Stimulated activated CD4-positive, alpha-beta T cell treated with anti-CD3 and anti-CD28 coated beads, TNF-alpha, amount 100 ng/mL, for 1 hour (primary cell): ENCODE results near the gene MTIF3.
"Not testable (repeated sequence)": the region's sequence is repeated elsewhere in the genome, so short reads cannot be mapped to it uniquely, and the experiment has no call there.

ENCODE experiments used
- DNase-seq, 3 donors: peaks; one replicate each; pipeline ENCODE4 v3.0.0-alpha.2; 2020; ENCODE audit warnings: low read depth in 3 of 3, low spot score in 1 of 3

Gene MTIF3

DNA sequence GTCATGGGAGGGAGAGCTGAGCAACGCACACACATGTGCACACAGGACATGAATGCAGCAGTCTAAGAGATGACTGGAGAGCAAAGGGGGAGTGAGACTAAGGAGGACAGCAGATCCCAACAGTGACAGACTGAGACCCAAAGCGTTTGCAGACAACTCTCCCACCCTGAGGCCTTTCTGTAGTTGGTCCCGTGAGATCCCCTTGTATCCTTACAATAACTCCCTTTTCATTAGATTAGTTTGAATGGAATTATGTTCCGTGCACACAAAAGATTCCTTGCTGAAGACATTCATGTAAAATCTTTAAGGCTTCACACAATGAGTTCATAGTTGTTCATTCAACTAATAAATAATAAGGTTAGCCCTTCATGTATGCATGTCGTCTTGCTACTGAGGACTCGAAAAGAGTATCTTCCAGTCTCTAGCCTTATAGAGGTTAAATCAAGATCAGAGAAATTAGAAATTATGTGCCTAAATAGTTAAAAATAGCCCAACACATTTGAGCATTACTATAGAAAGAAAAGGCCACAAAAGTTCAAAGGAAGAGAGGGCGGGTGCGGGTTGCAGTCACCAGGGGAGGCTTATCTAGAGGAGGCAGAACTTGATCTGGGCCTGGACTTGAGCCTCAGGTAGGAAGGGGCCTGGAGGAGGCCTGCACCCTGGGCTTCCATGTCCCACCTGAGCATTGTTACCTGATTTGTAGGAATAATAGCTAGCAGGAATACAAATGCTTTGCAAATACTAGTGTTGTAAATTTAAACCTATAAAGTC, 29.1 kb downstream of the MTIF3 start:
- no peak for DNase-seq

DNA sequence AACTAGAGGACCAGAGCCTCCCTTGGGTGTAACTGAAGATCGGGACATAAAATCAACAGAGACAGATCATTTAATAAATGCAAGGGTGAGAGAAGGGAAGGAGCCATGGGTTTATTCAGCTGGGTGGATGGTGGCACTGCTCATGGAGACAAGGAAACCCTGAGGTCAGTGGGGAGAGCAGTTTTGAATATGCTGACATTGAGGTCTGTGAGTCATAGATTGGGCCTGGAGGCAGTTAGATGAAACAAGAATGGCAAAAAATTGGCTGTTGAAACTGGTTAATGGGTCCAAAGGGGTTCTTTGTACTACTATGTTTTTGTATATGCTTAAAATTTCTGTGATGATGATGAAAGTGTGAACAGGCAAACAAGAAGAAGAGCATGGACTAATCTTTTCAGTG, 31.0 kb downstream of the MTIF3 start:
- DNase-seq = no peak

DNA sequence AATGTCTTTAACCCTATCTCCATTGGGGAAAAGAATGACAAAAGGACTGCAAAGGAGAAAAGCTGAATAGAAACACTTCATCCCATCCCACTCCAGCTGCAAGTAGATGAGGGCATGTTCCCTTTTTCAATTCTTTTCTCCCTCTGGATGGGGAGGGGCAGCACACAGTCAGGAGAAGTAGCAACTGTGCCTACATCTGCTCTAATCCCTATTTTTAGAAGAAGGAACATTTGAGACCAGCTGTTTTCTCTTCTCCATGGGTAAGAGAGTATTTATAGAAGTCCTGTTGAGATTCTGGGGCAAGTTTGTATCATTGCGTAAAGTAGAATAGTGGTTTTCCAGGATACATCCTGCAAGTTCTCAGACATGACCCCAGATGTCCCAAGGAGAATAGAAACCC, 35.2 kb downstream of the MTIF3 start:
- no peak for DNase-seq

DNA sequence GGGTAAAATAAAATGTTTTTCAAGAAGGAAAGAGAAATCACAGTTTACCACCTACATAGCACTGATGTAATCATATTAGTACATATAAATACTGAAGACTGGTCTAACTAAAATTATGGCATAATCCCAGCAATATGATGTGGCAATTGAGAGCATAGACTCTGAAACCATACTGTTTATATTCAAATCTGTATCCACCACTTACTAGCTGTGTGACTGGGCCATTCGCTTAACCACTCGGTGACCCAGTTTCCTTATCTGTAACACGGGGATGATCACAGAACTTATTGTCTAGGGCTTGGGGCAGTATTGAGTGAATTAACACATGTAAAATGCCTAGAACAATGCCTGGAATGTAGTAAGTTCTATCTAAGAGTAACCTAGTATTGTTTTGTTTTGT, 39.0 kb downstream of the MTIF3 start:
- no peak for DNase-seq

DNA sequence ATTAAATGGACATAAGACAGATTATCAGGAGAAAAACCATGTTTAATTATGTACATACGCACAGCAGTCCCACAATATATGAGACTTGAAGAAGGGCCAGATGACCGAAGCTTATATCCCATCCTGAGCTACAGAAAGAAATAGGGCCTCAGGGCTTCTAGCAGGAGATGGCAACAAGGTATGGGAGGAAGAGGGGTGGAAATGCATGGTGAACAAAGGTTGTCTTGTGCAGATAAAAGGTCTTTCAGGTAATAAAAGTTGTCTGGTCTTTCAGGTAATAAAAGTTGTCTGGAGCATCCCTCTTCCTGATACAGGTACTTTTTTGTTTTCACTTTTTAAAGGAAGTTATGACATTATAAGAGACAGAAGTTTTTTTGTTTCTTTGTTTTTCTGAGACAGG, 41.4 kb downstream of the MTIF3 start:
- DNase-seq = no peak

DNA sequence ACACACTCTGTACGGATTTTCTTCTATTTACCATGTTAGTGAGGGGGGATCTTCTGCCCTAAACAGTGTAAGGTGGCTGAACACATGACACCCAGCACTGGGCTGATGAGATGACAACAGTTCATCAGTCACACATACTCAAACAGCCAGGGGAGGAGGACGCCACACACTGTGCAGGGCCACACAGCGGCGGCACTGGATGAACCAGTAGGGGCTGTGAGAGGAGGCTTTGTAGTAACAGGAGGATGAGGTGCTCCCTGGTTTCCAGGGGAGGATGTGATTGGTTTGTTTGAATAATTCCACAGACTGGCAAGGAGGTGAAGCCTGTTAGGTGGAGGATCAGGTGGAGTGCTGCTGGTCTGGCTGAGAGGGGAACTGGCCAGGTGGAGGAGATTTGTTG, 42.3 kb downstream of the MTIF3 start:
- DNase-seq = no peak

DNA sequence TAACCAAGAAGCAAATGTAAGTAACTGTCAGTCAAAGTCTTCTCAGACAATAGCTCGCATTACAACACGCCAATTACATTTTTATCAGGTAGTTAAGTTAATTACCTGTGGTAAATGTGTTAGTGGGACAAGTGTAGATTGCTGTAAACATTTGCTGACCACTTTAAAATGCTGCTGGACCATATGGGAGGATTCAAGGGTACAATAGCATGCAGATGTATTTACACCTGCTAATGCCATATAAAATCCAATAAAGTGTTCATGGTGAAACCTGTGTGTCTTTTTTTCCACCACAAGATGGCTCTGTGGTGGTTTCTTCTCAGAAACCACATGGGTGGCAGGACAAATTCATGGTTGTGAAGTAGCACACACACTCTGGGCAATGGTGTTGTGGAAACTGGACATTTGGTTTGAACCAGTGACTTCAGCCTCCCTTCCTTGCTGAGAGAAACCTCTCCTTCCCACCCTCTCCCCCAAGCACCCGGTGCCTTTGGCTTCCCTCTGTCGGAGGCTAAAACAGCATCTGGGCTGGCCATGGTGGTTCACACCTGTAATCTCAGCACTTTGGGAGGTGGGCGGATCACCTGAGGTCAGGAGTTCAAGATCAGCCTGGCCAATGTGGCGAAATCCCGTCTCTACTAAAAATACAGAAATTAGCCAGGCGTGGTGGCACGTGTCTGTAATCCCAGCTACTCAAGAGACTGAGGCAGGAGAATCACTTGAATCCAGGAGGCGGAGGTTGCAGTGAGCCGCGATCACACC, 44.0 kb downstream of the MTIF3 start:
- peak in 1 of 3 donors; percentile 17 for DNase-seq

DNA sequence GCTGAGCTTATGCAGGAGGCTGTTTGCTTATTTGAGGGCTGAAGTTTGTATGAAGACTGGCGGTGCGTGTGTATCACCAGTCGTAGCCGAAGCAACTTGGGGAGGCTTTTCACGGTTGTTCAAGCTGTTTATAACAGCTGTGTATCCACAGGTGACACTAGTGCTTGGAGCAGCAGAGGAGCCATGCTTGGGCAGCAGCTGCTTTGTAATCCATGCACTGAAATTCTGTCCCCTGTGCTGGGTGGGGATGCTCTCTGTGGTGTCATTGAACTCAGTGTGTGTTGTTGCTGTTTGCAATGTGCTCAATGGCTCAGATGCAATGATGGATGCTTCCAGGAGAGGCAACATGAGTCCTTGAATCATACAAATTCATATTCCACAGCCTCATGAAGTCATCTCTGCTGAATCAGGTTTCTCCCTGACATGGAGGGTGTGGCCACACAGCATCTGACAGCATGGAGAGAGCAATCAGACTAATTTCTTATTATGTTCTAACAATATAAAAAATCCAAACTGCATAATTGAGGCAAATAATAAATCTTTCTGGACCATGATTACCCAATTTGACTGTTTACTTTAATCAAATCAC, 44.7 kb downstream of the MTIF3 start:
- DNase-seq = no peak

DNA sequence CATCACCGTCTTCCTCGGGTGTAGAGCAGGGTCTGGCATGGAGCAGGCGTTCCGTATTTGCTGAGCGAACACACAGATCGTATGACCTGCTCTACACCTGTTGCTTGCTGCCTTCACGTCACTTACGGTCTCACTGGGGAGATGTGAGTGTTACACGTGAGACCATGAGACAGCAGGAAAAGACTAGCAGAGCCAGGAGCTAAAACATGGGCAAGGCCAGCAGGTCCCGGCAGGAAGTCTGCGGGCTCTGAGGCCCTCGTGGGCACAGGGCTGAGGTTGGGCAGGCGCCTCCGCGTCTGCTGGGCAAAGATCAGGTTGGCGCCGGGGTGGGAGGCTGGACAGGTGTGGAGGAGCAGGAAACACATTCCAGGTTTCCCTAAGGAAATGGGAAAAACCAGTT, 45.7 kb downstream of the MTIF3 start:
- DNase-seq = no peak

DNA sequence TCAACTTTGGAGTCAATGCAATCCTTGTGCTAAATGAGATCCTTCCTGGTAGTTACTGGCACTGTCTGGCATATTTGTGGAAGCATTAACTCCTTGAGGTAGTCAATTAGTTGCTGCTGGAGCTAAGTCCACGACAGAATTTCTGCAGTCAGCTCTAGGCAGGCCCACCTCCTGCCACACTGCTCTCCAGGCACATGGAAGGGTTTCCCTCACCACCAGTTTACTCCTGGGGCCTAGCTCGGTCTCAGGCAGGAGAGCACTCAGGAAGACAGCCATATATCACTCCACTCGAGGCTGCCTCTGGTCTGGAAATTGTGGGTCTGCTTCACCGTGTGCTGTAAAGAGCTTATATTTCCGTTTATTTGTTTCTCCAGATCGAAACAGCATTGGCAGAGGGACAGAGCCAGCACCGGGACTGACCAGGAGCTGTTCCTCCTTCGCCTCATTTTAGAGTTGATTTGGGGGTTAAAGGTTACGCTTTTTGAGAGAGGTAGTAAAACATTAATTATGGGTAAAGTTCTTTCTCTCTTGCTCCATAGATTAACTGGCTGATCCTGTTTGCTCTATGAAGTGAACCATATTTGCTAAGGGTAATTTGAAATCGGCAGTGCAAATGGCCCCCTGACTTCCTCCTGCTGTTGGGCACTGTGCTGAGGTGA, 46.5 kb downstream of the MTIF3 start:
- DNase-seq = no peak

DNA sequence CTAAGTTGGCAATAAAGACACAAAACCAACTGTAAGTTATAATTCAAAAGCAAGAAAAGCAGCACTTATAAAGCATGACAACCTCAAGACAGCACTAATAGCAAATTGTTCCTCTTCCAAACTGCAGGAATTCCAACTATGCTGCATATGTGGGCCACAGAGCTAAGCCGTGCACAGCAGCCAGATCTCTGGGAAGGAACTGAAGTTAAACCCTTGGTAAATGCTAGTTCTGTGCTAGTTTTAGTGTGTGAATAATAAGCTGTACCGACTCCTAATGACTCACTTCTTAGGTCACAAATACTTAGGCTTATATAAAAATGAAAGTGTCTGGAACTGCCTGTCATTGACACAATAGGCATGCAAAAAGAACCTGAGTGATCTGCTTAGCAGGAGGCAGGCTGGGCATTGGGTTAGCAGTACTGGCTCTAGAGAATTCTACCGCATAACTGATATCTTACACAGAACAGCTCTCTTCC, 47.1 kb downstream of the MTIF3 start:
- no peak for DNase-seq

DNA sequence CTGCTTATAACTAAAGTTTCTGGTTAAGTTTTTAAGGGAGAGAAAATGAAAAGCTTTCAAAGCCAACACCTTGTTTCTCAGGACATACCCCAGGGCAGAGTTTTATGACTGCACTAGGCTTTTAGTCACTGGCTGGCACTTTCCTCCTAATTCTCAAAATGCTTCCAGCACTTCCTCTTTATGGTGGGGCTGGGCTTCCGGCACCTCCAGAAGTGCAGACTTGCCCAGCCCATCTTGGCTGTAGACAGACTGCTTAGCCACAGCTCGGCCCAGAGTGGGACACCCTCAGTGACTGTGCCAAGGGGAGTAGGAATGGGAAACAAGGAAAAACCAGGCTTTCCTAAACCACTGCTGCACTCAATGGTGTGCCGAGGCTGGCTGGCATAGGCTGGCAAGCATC, 49.2 kb downstream of the MTIF3 start:
- DNase-seq = no peak

DNA sequence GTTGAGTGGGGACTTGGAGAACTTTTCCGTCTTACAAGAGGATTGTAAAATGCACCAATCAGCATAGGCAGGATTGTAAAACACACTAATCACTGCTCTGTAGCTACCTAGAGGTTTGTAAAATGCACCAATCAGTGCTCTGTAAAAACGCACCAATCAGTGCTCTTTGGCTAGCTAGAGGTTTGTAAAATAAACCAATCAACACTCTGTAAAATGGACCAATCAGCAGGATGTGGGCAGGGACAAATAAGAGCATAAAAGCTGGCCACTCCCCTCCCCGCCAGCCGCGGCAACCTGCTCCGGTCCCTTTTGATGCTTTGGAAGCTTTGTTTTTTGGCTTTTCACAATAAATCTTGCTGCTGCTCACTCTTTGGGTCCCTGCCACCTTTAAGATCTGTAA, 50.0 kb downstream of the MTIF3 start:
- not testable (repeated sequence) for DNase-seq

DNA sequence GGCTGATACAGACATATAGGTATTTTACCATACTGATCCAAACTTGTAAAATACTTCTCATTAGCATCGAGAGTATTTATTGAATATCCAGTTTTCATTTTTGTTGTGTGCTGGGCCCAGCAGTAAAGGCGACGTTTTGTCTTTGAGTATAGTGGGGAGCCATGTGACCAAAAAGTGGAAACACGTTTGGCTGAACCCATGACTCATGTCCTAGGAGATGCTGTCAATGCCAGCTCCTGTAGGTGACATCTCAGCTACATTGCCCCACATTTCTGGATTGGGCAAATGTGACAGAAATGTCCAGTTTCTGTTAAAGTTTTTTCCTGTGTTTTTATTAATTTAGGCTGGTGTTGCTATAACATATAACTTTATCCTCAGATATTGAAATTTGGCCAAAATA, 52.0 kb downstream of the MTIF3 start:
- DNase-seq = no peak

DNA sequence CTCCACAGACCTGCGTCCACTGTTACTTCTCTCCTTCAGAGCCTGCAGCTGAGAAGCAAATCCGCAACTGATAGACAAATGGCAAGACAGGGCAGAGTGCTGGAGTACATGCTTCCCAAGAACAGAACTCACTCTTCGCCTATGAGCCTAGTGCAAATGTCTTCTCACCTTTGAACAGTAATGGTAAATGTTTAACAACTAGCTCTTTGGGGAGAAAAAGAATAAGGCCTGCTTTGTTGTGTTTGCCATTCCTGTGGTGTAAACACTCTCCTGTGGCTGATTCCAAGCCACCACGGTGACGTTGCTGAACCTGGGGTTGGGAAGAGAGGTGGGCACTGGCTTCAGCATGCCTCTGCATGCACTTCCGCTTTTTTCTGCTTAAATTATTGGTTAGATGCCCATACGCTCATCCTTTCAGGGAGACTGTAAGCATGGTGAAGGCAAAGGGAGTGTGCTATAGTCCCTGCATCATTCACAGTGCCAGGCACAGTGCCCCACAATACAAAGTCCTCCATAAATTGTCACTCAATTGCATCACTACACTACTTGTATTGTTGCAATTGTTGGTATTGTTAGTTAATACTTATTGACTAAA, 54.0 kb downstream of the MTIF3 start:
- DNase-seq = no peak

DNA sequence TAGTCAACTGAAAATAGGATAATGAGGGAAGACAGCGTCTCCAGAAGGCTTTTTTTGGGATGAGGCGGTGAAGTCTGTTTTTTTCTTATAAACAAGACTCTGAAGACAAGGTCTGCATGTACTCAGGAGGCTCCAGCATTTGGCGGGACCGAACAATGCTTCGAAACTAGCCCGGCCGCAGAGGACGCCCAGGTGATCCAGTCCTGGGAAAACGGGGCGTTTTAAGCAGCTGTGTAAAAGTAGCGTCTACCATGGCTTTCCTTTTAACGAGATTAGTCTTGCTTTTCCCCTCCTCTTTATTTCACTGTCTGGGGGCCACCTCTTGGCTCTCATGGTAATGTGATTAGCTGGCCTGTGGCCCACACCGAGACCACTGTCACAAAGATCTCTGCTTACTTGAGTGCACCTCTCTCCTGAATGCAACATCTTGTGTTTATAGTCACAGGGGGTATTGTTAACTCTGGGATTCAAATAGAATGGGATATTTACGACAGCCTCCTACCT, 55.3 kb downstream of the MTIF3 start:
- no peak for DNase-seq

DNA sequence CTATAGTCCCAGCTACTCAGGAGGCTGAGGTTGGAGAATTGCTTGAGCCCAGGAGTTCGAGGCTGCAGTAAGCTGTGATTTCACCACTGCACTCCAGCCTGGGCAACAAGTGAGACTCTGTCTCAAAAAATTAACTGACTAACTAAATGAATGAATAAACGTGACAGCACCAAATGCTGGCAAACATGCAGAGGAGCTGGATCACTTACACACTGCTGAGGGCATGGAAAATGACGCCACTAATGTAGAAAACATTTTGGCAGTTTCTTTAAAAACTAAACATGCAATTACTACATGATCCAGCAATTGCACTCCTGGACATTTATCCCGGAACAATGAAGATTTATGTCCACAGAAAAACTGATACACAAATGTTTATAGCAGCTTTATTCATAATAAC, 57.3 kb downstream of the MTIF3 start:
- DNase-seq = no peak

DNA sequence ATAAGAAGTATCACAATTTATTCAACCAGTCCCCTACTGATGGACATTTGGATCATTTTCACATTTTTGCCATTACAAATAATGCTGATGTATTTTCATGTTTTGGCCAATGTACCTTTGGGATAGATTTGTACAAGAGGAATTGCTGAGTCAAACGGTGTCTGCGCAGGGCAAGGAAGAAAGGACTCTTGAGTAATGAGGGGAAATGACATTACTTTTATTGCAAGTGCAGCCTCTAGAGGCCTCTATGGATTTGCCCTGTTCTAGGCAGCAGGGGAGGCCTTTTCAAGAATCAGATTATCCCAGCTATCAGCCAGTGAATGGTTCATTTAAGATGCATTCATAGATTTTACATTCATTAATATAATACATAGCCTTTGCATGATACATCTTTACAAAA, 58.9 kb downstream of the MTIF3 start:
- no peak for DNase-seq

DNA sequence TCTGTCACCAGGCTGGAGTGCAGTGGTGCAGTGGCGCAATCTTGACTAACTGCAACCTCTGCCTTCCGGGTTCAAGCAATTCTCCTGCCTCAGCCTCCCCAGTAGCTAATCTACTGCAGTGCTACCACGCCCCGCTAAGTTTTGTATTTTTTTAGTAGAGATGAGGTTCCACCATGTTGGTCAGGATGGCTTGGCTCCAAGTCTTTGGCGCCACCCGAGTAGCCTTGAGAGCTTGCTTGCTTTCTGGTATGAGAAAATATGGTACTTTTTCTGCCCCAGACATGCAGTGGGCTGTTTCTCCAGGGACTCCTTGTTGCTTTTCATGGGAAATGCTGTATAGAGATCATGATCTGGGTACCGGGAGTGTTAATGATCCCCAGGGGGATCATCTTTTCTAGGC, 60.5 kb downstream of the MTIF3 start:
- DNase-seq = no peak

DNA sequence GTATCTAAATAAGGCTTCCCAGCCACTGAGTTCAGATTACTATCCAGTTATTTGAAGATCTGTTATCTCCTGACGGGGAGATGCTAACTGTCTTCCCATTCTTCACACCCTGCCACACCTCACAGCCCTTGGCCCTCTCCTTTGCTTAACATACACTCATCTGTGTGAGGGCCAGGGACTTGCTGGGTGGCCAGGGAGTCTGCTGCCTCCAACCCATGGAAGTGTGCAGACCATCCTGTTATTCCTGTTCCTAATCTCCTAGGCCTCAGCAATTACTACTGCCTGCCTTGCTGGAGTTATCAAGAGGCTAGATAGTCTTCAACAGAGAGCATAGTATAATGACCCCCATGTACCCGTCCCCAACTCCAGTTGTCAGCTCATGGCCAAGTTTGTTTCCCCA, 62.1 kb downstream of the MTIF3 start:
- DNase-seq = no peak
